Stimulated activated CD4-positive, alpha-beta T cell treated with anti-CD3 and anti-CD28 coated beads, Interleukin-15, amount 100 ng/mL, for 24 hours (primary cell): ENCODE measurements around the gene PLXNA4.

Experiments used
- DNase-seq: peaks from one replicate; pipeline ENCODE4 v3.0.0-alpha.2; 2020

PLXNA4 gene

GRCh38 chr7:132435016-132435990 is 141.0 kb downstream of the PLXNA4 start:
- no peak for DNase-seq

DNA sequence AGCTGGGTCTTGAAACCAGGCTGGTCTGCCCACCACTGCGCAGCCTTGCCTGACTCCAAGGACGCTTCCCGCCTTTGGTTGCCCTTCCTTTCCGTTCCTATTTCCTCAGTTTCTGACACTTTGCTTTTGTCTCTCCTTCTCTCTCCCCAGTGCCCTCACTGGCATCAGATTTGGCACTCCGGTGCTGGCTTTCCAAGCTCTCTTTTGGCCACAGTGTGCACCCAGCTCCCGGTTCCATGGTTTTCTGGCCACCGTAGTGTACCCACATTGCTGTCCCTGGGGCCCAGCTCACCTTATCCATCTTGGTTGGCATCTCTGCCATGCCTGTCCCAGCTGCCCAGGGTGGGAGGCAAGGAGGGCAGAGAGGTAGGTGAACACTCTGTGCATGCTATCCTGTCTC is 142.2 kb downstream of the PLXNA4 start:
- DNase-seq, result no peak

GRCh38 chr7:132433301-132433700 is 143.0 kb downstream of the PLXNA4 start:
- DNase-seq, result no peak

DNA sequence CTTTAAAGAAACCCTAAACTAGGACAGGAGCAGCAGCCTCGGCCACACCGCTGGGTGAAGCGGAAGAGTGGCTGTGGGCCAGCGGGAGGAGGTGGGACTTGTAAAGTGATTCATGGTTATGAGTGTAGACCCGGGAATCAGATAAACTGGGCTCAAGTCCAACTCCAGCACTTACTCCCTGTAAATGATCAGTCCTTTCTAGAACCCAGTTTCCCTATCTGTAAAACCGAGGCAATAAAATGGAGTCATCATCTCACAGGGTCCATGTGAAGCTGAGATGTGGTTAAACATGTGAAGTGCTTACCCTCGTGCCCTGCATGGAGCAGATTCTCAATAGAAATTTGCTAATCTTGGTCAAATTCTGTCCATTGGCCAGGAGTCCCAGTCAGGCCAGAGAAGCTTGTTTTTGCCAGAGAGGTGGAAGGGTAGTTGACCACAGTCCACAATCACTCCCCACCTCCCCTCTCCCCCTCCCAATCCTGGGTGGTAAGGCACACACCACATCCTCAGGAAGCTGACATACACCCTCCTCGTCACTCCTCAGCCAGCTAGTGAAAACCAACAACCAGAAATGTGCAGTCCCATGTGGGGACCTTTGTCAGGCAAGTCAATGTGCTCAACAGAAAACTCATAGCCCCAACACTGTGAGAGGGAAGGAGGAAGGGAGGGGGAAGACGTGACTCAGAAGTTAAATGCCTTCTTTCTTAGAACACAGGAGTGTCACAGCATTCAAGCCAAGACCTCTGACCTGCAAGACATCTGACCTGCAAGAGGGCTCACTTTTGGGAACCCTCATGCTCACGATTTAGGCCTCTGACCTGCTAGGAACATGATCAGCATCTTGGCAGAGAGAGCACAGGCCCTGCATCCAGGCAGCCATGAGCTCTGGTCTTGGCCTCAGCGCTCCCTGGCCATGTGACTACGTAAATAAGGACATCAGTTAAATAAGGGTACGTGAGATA is 145.1 kb downstream of the PLXNA4 start:
- peak; percentile 29 for DNase-seq

DNA sequence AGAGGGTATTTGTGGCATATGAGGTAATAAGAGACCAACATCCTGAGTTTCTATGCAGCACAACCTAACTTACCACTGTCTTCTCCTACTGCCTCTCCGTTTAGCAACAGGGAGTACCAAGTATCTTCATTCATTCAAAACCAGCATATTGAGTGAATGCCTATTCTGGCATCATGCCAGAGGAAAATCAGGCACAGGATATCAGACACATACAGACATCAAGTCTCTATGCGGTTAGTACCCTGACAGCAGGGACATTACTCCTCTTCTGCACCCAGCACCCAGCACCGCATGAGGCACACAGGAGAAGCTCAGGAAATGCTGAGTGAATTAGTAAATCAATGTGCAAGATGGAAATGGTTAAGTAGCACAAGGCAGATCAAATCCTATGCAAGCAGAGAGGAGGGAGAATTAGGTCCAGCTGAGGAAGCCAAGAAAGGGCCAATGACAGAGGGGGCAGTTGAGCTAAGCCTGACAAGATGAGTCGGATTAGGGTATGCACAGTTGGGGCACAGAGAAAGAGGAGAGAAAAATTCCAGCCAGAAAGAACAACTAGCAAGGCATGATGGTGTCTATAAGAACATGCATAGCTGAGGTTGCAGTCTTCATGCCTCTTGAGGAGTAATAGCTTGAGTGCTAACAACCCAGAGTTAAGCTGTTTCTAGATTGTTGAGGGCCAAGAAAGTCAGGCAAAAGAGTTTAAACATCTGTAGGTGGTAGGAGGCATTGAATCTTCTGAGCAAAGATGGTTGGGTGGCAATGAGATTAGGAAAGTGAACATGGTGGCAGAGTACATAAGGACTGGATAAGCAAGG is 146.0 kb downstream of the PLXNA4 start:
- no peak for DNase-seq

GRCh38 chr7:132429181-132429580 is 147.1 kb downstream of the PLXNA4 start:
- DNase-seq, result no peak

- DNase-seq, result no peak
Observed at GRCh38 chr7:132428247-132428919, 147.9 kb downstream of the PLXNA4 start.

DNA sequence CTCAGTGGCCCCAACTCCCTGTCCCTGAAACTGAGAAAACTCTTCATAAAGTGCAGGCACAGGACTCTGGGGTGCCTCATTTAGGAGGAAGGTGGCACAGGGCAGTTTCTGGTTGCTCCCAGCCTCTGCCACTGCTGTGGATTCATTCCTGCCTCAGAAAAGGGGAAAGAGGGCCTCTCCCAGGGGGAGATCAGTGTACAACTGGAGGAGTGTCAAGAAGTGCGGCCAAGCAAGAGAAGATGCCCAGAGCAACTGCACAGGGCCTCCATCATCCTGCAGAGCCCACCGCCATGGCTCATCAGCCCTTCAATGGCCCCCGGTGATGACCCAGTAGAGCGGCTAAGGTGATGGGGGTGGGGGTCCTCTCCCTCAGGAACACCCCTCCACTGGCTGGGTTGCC is 150.3 kb downstream of the PLXNA4 start:
- DNase-seq, result no peak

- no peak for DNase-seq
Observed at GRCh38 chr7:132424821-132425724, 151.2 kb downstream of the PLXNA4 start.

DNA sequence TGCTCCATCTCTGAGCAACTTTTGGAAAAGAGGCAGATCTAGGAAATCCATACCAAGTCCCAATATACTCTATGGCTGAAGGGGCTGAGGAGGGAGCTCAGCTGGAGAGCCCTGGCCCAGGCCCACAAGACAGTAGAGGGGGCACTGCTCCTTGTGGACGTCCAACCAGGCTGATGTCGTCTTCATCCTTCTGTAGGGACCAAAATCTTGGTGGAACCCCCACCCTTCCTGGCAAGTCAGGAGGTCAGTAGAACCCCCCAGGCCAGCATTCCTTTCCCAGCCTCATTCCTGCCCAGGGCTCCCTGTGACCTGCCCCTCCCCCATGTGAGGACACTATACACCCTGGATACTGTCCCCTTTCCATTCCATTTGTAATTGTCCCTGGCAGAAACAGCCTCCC is 152.0 kb downstream of the PLXNA4 start:
- DNase-seq, result no peak

DNA sequence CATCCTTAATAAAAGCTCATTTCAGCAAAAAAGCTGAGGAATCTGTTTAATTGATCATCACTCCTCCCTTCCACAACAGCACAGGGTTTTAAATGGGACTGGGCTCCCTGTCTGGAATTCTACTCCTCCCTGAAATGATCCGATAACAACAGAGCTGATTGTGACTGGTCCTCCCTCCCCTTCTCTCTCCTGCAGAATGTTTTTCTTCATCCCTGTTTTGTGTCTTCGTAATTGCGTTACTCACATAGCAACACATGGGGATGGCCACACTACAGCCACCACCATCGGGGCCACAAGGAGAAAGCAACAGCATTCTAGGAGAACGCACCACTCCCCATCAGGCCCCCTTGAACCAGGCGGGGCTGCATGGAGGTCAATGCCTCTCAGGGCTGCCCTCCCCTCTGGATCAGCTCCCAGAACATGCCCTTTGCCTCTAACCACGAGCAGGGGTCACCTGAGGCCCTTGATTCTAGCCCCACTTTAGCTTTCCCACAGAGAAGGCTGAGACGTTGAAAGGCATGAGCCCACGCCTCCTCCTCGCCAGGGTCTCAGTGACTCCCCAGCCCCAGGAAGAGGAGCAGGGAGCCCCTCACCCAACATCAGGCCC is 152.6 kb downstream of the PLXNA4 start:
- DNase-seq, result no peak

DNA sequence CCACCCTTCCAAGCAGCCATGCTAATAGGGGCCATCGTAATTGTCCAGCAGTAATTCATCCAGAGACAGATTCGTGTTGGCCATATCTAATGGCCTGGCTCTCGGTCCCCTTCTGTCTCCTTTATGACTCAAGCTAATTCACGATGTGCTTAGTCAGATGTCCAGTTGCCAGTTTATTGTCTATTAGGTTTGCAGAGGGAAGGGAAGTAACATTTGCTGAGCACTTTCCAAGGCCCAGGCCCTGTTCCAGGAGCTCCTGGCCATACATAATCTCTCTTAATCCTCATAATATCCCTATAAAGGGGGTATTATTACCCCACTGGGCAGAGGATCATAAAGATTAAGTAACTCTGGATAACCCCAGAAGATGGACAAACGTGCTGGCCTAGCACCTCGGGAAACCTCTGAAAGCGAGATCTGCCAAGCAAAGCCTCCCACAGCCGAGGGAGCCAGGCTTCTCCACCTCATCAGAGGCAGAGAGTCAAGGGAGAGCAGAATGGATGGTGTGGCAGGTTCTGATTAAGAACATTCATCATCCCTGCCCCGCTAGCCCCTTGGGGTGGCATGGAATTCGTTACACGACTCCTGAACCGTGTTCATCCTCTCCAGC is 153.7 kb downstream of the PLXNA4 start:
- no peak for DNase-seq

DNA sequence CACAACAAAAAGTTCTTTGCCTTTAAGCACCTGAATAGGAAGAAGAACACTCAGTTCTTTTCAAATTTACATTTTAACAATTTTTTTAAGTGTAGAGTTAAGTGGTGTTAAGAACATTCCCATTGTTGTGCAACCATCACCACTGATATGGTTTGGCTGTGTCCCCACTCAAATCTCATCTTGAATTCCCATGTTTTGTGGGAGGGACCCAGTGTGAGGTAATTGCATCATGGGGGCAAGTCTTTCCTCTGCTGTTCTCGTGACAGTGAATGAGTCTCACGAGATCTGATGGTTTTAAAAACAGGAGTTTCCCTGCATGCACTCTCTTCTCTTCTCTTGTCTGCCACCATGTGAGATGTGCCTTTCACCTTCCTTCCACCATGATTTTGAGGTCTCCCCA is 155.7 kb downstream of the PLXNA4 start:
- DNase-seq, result no peak

GRCh38 chr7:132419542-132419941 is 156.7 kb downstream of the PLXNA4 start:
- no peak for DNase-seq

DNA sequence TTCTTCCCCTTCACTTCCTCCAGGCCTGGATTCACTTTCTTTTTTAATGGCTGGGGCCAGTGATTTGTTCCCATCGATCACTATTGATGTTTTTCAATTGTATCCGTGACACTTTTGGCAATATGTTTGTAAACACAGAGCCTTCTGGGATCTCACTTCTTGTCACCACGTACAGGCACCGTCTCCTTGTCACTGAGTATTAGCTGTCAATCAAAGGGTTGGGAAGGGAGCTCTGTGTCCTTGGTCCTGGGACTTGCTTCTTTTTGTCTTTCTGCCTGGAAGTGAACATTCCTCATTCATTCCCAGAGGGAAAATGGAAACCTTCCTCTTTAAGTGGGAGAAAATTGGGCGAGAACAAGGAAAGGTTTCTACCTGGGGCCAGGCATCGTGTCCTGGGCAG is 157.4 kb downstream of the PLXNA4 start:
- no peak for DNase-seq

GRCh38 chr7:132417103-132417906 is 159.0 kb downstream of the PLXNA4 start:
- no peak for DNase-seq

GRCh38 chr7:132416395-132416794 is 159.9 kb downstream of the PLXNA4 start:
- DNase-seq, result no peak

DNA sequence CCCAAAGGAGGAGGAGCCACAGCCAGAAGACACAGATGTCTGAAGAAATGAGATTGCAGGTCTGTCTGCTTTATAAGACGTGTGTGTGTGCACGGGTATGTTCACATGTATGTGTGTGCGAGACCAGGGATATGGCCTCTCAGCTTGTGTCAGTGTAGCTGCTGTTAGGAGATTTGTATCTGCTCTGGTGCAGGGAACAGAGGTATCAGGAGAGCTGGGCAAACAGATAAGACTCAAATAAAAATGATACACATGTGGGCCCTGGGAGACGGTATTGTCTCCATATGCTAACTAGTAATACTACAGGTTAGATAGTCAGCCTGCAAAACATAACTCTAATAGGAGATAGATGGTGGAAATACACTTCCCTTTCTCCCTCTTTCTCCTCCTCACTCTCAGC is 161.0 kb downstream of the PLXNA4 start:
- DNase-seq, result no peak

- no peak for DNase-seq
Observed at GRCh38 chr7:132414857-132415256, 161.4 kb downstream of the PLXNA4 start.
